Upper lobe of left lung (tissue), 4 donors: Measurements from ENCODE around the gene HTR1B.
A peak's percentile ranks its signal among the peaks of the same experiment; 100 is the strongest.

Experiments
- CTCF ChIP-seq, 6 experiments: fragments of 450-650 bp in 4 of 6; fragments of 200-600 bp in 2 of 6; sonication (generic) in 2 of 6; IDR thresholded peaks; one replicate each; pipeline ENCODE4 v1.5.1; 2016 to 2019; ENCODE audit warnings: antibody characterized with exemption in 6 of 6
- EP300 ChIP-seq, 4 donors: sonication (generic); formaldehyde crosslinking; IDR thresholded peaks; one replicate each; pipeline ENCODE4 v1.5.1; 2017; ENCODE audit warnings: antibody characterized with exemption in 4 of 4, control low read depth in 2 of 4
- POLR2A ChIP-seq, 4 donors: fragments of 450-650 bp; IDR thresholded peaks; one replicate each; pipeline ENCODE4 v1.5.1; 2016 to 2017; ENCODE audit warnings: antibody characterized with exemption in 4 of 4, mild to moderate bottlenecking in 2 of 4
- POLR2AphosphoS5 ChIP-seq, 2 donors: sonication (generic); formaldehyde crosslinking; IDR thresholded peaks; one replicate each; pipeline ENCODE4 v1.5.1; 2017; ENCODE audit warnings: antibody characterized with exemption in 2 of 2

- TF ChIP-seq CTCF (IDR thresholded peaks at IDR 0.05) (peak in 4 of 6 experiments; percentile 25 to 33 (median 26)), POLR2AphosphoS5 (IDR thresholded peaks at IDR 0.05) (no peak), POLR2A (IDR thresholded peaks at IDR 0.05) (no peak), EP300 (IDR thresholded peaks at IDR 0.05) (no peak)
These were observed 2.8 kb upstream of the HTR1B start for GRCh38 chr6:77466055-77466450.
